Activated CD8-positive, alpha-beta T cell treated with anti-CD3 and anti-CD28 coated beads for 36 hours (primary cell): Measurements from ENCODE around the gene SPI1. TPM values are rescaled to one million over a fixed set of nuclear protein-coding genes. Genes with fewer than 3 reads are reported as not detected.
A peak's percentile ranks its signal among the peaks of the same experiment; 100 is the strongest.

ENCODE experiments used
- ATAC-seq: fragments of 200-7000 bp; cut with Tn5 transposase; one replicate; pipeline ENCODE4 v1.10.0; 2021; ENCODE audit warnings: mild to moderate bottlenecking, moderate library complexity
- CTCF ChIA-PET: fragments of 350-600 bp; sonication (Branson Sonifier 250); formaldehyde crosslinking; loops from one replicate; lab custom pipeline; 2021; ENCODE audit warnings: antibody characterized with exemption; lab: Charles Lee
- POLR2A ChIA-PET: fragments of 350-600 bp; sonication (Branson Sonifier 250); formaldehyde crosslinking; loops from one replicate; lab custom pipeline; 2021; ENCODE audit warnings: antibody characterized with exemption; lab: Charles Lee
- DNase-seq: peaks from one replicate; pipeline ENCODE4 v3.0.0-alpha.2; 2020
- H3K27ac Mint-ChIP-seq: one replicate; pipeline ENCODE4 v1.8.0; 2021; ENCODE audit warnings: mild to moderate bottlenecking, mixed read lengths
- H3K27me3 Mint-ChIP-seq: one replicate; pipeline ENCODE4 v1.8.0; 2021; ENCODE audit warnings: mixed read lengths
- H3K36me3 Mint-ChIP-seq: one replicate; pipeline ENCODE4 v1.8.0; 2021; ENCODE audit warnings: low read depth, mixed read lengths
- H3K4me1 Mint-ChIP-seq: one replicate; pipeline ENCODE4 v1.8.0; 2021; ENCODE audit warnings: low read depth, mixed read lengths
- H3K4me3 Mint-ChIP-seq: one replicate; pipeline ENCODE4 v1.8.0; 2021; ENCODE audit warnings: mild to moderate bottlenecking, moderate library complexity, mixed read lengths
- H3K9me3 Mint-ChIP-seq: one replicate; pipeline ENCODE4 v1.8.0; 2021; ENCODE audit warnings: mixed read lengths
- CTCF ChIP-seq: fragments of 200-600 bp; IDR thresholded peaks from one replicate; pipeline ENCODE4 v1.8.0; 2022; ENCODE audit warnings: antibody characterized with exemption, mild to moderate bottlenecking
- intact Hi-C: fragments of 100-400 bp; cut with micrococcal nuclease; formaldehyde crosslinking; loops from one replicate; pipeline ENCODE4 v1.10.0; 2022
- total RNA-seq, 2 experiments: library from RNA; stranded (reverse); gene quantifications; one replicate each; pipeline ENCODE4 v1.2.3, GENCODE V29; 2021

SPI1 gene
- total RNA-seq, 2 experiments from 2014 or later, result 0.25 TPM; not detected in 1

- Mint-ChIP-seq H3K4me1 (peaks cover 1% of the 10 kb centered on the region), H3K9me3 (no peaks in the 10 kb centered on the region), H3K4me3 (no peak overlapping the region), H3K36me3 (peaks cover 15% of the 10 kb centered on the region), H3K27me3 (no peaks in the 10 kb centered on the region), H3K27ac (no peak overlapping the region)
- POLR2A ChIA-PET, result interaction anchor here (0.8 to 2.2 kb wide), 2 partner anchors 8 to 11 kb away, joined by 3 to 13 read pairs; partner anchors contain the start of gene PSMC3
- no peak for DNase-seq
- CTCF ChIA-PET, result interaction anchor here (1.5 kb wide), 1 partner anchor 41 kb away, joined by 7 read pairs; no protein-coding TSS in a partner anchor
- no peak for ATAC-seq
- TF ChIP-seq CTCF, result no peak
- intact Hi-C loops, result no loop called here
Measured at GRCh38 chr11:47414685-47415070, 36.3 kb upstream of the SPI1 start.

GRCh38 chr11:47413908-47414684 lies 35.7 kb upstream of the SPI1 start:
- CTCF ChIA-PET, result interaction anchor here (1.5 kb wide), 1 partner anchor 40 kb away, joined by 7 read pairs; no protein-coding TSS in a partner anchor
- intact Hi-C loops, result no loop called here
- peaks cover 7% of the 10 kb centered on the region for H3K4me1 Mint-ChIP-seq
- H3K9me3 Mint-ChIP-seq, result no peaks in the 10 kb centered on the region
- H3K27me3 Mint-ChIP-seq, result no peaks in the 10 kb centered on the region
- DNase-seq (no peak), ATAC-seq (no peak)
- peak overlapping the region; percentile 5 for H3K27ac Mint-ChIP-seq
- peaks cover 12% of the 10 kb centered on the region for H3K36me3 Mint-ChIP-seq
- TF ChIP-seq CTCF, result no peak
- POLR2A ChIA-PET, result interaction anchor here (0.8 to 2.2 kb wide), 3 partner anchors 9 to 139 kb away, joined by 3 to 13 read pairs (median 3); partner anchors contain the start of gene PSMC3
- H3K4me3 Mint-ChIP-seq, result no peak overlapping the region

GRCh38 chr11:47413351-47413750 lies 35.0 kb upstream of the SPI1 start:
- no peak for ATAC-seq
- H3K4me1 Mint-ChIP-seq, result peaks cover 11% of the 10 kb centered on the region
- no peak overlapping the region for H3K27ac Mint-ChIP-seq
- CTCF ChIA-PET, result interaction anchor here (1.9 to 6.7 kb wide), 3 partner anchors 11 to 143 kb away, joined by 6 to 90 read pairs (median 11); partner anchors contain the start of gene PSMC3
- no peak overlapping the region for H3K4me3 Mint-ChIP-seq
- POLR2A ChIA-PET, result interaction anchor here (1.7 to 2.2 kb wide), 2 partner anchors 13 to 139 kb away, joined by 3 to 13 read pairs; partner anchors contain the start of gene PSMC3
- DNase-seq, result no peak
- H3K36me3 Mint-ChIP-seq, result peaks cover 8% of the 10 kb centered on the region
- no peaks in the 10 kb centered on the region for H3K9me3 Mint-ChIP-seq
- no peaks in the 10 kb centered on the region for H3K27me3 Mint-ChIP-seq
- intact Hi-C loops, result no loop called here
- no peak for TF ChIP-seq CTCF

- Mint-ChIP-seq H3K27me3 (no peaks in the 10 kb centered on the region), H3K9me3 (no peaks in the 10 kb centered on the region), H3K36me3 (peaks cover 3% of the 10 kb centered on the region), H3K4me3 (no peak overlapping the region), H3K27ac (no peak overlapping the region), H3K4me1 (peaks cover 18% of the 10 kb centered on the region)
- TF ChIP-seq CTCF, result peak; percentile 79
- POLR2A ChIA-PET, result interaction anchor here (0.8 to 6.4 kb wide), 6 partner anchors 9 to 164 kb away, joined by 3 to 54 read pairs (median 6); partner anchors contain the start of genes ACP2 and PSMC3
- DNase-seq (peak; percentile 59), ATAC-seq (no peak)
- intact Hi-C loops, result no loop called here
- CTCF ChIA-PET, result interaction anchor here (0.6 to 6.7 kb wide), 33 partner anchors 9 to 443 kb away, joined by 3 to 108 read pairs (median 4); partner anchors contain the start of genes ACP2, PSMC3 and SPI1
Measured at GRCh38 chr11:47411884-47412746, 33.8 kb upstream of the SPI1 start.
